Cardiac septum (tissue), 1 donor: ENCODE measurements around the gene HK3. TPM values are rescaled to one million over a fixed set of nuclear protein-coding genes. Genes with fewer than 3 reads are reported as not detected.
"Not testable (repeated sequence)": the region's sequence is repeated elsewhere in the genome, so short reads cannot be mapped to it uniquely, and the experiment has no call there.

Source experiments
- DNase-seq: peaks from one replicate; pipeline ENCODE4 v3.0.0-alpha.2; 2020; ENCODE audit warnings: low spot score
- intact Hi-C: fragments of 100-400 bp; cut with DNase I; formaldehyde crosslinking; loops from one replicate; pipeline ENCODE4 v1.14.0; 2022
- total RNA-seq: library from RNA; stranded (reverse); fragmentation: NEBNext Ultra II Directional; extraction: Animal tissue kit (Norgen Biotek cat#: 25700); gene quantifications from one replicate; pipeline ENCODE4 v1.2.1, GENCODE V29; 2021
- donor health status: DM: no; HTN: no; CAD: no.

HK3 gene
- total RNA-seq, 1 donor from 2014 or later = 4.3 TPM

- intact Hi-C loops = no loop called here
These were observed 24.9 kb downstream of the HK3 start for GRCh38 chr5:176874198-176874780.

DNA sequence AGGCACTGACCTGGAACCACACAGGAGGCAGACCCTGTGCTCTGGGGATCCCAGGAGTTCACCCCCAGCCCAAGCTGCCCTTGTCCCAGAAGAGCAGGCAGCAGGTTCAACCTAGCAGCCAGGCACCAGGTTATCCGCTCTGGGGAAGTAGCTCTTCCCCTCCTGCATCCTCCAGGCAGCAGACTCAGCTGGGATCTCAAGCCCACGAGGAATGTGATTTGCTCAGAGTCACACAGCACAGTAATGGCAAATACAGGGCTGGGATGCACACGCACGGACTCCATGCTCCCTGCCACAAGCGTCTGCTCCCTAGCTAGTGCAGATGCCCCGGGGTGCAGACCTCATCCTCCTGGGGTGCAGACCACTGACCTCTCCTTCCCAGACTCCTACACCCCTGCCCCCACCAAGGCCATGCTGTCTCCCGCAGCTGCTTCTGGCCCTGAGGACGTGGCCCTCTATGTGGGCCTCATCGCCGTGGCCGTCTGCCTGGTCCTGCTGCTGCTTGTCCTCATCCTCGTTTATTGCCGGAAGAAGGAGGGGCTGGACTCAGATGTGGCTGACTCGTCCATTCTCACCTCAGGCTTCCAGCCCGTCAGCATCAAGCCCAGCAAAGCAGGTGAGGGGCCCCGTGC is 25.5 kb downstream of the HK3 start:
- DNase-seq = no peak
- intact Hi-C loops = no loop called here

More at GRCh38 chr5:176874198-176874780, 24.9 kb downstream of the HK3 start:
- no peak for DNase-seq

DNA sequence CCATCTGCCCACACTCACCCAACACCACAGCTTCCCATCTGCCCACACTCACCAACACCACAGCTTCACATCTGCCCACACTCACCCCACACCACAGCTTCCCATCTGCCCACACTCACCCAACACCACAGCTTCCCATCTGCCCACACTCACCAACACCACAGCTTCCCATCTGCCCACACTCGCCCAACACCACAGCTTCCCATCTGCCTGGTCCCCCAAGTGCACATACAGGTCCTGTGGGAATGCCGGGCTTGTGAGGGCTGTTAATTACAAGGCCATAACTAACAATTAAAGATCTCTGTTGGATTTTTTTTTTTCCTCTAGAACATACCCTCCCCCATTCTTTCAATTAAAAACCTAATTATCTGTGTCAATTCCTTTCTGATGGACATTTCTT is 26.1 kb downstream of the HK3 start:
- DNase-seq, intact Hi-C loops: not testable (repeated sequence)

- DNase-seq, intact Hi-C loops: not testable (repeated sequence)
These were observed 26.6 kb downstream of the HK3 start for GRCh38 chr5:176872586-176872985.

DNA sequence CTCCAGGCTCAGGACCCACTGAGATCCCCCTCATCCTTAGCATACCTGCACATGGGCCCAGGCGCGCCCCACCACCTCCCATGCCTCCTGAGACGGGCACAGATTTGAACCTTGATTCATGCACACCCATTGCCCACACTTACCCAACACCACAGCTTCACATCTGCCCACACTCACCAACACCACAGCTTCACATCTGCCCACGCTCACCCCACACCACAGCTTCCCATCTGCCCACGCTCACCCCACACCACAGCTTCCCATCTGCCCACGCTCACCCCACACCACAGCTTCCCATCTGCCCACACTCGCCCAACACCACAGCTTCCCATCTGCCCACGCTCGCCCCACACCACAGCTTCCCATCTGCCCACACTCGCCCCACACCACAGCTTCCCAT is 28.5 kb downstream of the HK3 start:
- DNase-seq, intact Hi-C loops: not testable (repeated sequence)

DNA sequence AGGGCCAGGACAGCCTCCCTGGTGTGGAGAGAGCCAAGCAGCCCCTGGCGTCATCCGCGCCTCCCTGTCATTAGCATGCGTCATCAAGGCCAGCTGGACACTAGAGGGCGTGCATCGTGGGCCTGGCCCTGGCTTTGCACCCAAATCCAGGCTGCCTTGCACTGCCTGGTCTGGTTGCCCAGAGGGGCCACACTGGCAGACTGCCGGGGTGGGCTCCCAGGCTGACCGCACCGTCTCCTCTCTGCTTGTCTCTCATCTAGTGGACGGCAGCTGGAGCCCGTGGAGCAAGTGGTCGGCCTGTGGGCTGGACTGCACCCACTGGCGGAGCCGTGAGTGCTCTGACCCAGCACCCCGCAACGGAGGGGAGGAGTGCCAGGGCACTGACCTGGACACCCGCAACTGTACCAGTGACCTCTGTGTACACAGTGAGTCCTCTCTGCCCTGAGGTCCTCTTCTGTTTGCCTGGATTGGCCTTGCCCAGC is 29.0 kb downstream of the HK3 start:
- no peak for DNase-seq

GRCh38 chr5:176869501-176870109 is 29.5 kb downstream of the HK3 start:
- no peak for DNase-seq
- intact Hi-C loops = no loop called here

More for the DNA sequence above, 29.0 kb downstream of the HK3 start:
- intact Hi-C loops = no loop called here

- intact Hi-C loops = no loop called here
- DNase-seq = no peak
These were observed 30.4 kb downstream of the HK3 start for GRCh38 chr5:176868731-176869130.

DNA sequence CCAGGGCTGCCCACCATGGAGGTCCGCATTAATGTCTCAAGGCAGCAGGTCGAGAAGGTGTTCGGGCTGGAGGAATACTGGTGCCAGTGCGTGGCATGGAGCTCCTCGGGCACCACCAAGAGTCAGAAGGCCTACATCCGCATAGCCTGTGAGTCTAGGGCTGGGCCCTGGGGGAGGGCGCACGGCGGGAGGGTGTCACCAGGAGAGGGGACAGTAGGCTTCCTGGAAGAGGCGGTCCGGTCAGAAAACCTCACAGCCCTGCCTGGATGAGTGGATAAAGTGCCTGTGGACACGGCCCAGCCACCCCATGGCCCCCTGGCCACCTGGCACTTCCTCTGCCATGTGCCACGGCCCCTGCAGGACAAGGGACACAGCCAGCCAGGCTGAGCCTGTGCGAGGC is 31.0 kb downstream of the HK3 start:
- no peak for DNase-seq
- intact Hi-C loops = no loop called here

- intact Hi-C loops = no loop called here
- no peak for DNase-seq
These were observed 32.3 kb downstream of the HK3 start for GRCh38 chr5:176866707-176867310.

- intact Hi-C loops = no loop called here
- no peak for DNase-seq
These were observed 33.2 kb downstream of the HK3 start for GRCh38 chr5:176865964-176866363.

DNA sequence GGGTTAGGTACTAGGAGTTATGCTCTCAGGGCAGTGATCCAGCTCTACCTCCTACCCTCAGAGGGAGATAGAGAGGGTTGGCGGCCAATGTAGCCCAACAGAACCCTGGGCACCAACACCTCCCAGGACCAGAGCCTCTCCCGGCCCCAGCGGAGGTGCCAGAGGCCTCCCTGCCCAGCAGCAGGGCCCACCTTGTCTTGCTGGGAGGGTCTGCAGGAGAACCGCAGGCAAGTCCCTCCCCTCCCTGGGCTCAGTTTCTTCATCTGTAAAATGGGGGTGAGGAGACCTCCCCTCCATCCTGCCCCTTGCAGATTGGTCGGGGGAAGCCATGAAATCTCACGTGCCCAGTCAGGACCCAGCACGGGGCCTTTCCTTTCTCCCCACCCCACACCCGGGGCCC is 34.4 kb downstream of the HK3 start:
- intact Hi-C loops = no loop called here
- no peak for DNase-seq

GRCh38 chr5:176863765-176864098 is 35.4 kb downstream of the HK3 start:
- DNase-seq = no peak
- intact Hi-C loops = no loop called here

DNA sequence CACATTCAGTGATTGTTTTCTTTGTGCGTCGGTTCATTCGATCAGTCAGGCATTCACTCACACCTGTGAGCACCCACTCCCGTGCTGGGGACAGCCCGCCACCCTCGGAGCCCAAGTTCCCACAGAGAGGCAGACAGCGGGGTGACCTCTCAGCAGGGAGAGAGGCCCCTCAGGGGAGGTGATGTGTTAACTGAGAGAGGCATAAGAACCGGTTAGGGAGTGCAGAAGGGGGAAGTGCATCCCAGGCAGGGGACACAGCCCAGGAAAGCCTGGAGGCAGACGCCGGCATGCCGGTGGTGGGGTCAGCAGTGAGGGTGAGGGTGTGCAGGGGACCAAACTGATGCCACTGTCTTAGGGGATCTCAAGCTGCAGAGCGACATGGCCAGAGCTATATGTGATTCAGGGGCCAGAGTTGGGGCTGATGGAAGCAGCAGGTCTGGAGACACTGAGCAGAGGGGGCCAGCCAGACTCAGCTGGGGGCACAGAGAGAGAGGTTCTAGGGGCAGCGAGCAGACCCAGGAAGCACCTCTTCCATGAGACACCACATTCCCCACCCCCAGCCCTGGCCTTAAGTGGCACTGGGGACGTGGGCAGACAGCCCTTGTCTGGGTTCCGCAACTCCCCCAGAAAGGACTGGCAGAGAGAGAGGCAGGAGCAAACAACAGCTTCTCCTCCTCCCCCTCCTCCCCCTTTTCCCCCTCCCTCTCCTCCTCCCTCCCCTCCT is 35.9 kb downstream of the HK3 start:
- intact Hi-C loops = no loop called here
- DNase-seq = no peak

- intact Hi-C loops = no loop called here
- DNase-seq = no peak
These were observed 36.7 kb downstream of the HK3 start for GRCh38 chr5:176862330-176862995.

DNA sequence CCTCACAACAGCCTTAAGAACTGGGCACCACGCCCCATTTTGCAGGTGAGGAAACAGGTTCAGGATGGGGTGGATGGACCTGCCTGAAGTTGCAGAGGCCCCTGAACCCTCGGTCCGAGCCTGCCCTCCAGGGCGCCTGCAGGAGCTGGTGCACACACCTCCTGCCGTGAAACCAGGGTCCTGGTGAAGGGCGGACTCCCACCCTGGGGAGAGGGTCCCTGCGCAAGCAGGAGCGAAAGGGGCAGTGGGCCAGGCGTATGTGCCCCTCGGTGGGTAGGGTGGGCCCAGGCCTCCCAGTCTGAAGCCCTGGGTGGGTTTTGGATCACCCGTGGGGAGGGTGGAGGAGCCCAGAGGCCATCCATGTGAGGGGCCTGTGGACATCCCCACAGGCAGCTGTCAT is 37.9 kb downstream of the HK3 start:
- intact Hi-C loops = no loop called here

GRCh38 chr5:176860381-176860780 is 38.8 kb downstream of the HK3 start:
- intact Hi-C loops = no loop called here
- DNase-seq = no peak

More for the DNA sequence above, 37.9 kb downstream of the HK3 start:
- DNase-seq = no peak

DNA sequence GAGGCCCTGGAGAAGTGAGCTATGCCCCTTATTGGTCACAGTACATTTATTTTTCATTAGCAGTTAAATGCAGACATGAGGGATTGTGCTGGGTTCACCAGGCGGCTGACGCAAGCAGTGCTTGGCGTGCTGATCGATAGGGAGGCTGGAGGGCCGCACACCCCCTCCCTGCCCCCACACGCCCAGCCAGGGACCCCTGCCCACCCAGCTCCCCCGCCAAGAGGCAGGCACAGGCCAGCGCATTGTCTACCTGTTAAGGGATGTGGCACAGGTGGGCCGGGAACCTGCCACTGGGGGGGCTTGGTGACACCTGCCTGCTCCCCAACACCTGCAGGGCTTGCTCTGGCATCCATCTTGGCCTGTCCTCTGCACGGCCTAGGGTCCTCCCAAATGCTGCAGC is 39.2 kb downstream of the HK3 start:
- no peak for DNase-seq
- intact Hi-C loops = no loop called here

DNA sequence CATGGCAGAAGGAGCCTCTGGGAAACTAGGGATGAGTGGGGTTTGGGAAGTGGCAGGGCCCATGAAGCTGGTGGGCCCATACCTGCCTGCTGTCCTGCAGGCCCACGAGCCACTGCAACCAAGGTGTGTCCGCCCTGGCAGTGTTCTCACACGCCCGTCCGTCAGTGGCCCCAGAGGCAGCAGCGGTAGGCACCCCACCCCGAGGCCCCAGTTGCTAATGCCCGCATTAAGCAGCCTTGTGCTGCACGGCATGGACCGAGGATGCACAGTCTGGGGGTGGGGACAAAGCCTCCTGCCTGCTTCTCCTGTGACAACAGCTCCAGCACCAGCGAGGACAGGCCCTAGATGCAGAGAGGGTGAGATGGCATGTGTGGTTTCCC is 41.3 kb downstream of the HK3 start:
- DNase-seq = no peak
- intact Hi-C loops = no loop called here
